H1 (cell line): Measurements from ENCODE around the gene CASS4. TPM values are rescaled to one million over a fixed set of nuclear protein-coding genes. Genes with fewer than 3 reads are reported as not detected.

Experiments
- polyA plus RNA-seq, 7 experiments: library from polyadenylated mRNA; depleted of rRNA in 3 of 7; stranded (reverse) in 5 of 7; unstranded in 2 of 7; fragments of >200 nt in 5 of 7; fragments of 200-250 nt in 2 of 7; gene quantifications; 1 replicate in 5 of 7; 2 replicates in 1 of 7; 4 replicates in 1 of 7; pipeline versions ENCODE4 v1.2.1 to v1.2.3, GENCODE V29; 2011 to 2013; ENCODE audit warnings: missing spikeins in 2 of 7, mixed read lengths in 2 of 7
- total RNA-seq: library from RNA; stranded (reverse); fragmentation: NEBNext Ultra II Directional; extraction: Animal tissue kit (Norgen Biotek cat#: 25700); gene quantifications from 2 replicates; pipeline ENCODE4 v1.2.1, GENCODE V29; 2021
- TF ChIP-seq, protein P1 (sequence below): IDR thresholded peaks from 2 replicates; pipeline ENCODE4 v1.6.1; 2011; ENCODE audit warnings: low read length, improper control_type of control experiment

Gene CASS4
- total and polyA plus RNA-seq, 2 of the 8 experiments (the other 6 are each of a cell fraction or from before 2014, with no cell fraction given) = not detected

DNA sequence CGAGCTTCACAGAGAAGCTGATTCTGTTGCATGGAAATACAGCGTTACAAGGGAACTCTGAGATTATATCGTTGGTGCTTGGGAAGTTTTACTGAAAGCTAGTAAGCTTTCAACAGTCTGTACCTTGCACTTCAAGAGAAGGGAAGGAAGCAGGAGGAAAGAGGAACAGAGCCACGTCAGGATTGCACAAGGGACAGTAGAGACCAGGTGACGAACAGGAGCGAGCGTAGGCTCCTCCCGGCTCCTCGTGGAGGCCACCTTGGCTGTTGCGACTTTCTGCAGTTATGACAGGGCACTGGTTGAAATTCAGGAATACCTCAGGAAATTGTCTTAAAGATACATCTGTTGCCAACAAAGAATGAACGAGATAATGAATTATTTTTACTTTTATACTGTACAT is 75.2 kb downstream of the CASS4 start (continued):
- TF ChIP-seq, protein P1, sequence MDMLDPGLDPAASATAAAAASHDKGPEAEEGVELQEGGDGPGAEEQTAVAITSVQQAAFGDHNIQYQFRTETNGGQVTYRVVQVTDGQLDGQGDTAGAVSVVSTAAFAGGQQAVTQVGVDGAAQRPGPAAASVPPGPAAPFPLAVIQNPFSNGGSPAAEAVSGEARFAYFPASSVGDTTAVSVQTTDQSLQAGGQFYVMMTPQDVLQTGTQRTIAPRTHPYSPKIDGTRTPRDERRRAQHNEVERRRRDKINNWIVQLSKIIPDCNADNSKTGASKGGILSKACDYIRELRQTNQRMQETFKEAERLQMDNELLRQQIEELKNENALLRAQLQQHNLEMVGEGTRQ = no peak
